OCI-LY1 (cell line): ENCODE data around the gene MAP3K9.

ENCODE experiments used
- H2AFZ ChIP-seq: fragments of 200-600 bp; sonication (generic), shearing (Covaris generic); 2 replicates; pipeline ENCODE4 v1.6.0; 2014; ENCODE audit warnings: antibody characterized with exemption, mild to moderate bottlenecking, low read length
- H3F3A ChIP-seq: fragments of 200-600 bp; sonication (generic), shearing (Covaris generic); 2 replicates; pipeline ENCODE4 v1.6.0; 2014; ENCODE audit warnings: mild to moderate bottlenecking, antibody characterized with exemption, low read length, moderate library complexity; ENCODE audit not compliant: insufficient read depth
- H3K27ac ChIP-seq: fragments of 200-600 bp; sonication (generic); 2 replicates; pipeline ENCODE4 v1.5.1; 2014; ENCODE audit warnings: low read length, mixed run types, mild to moderate bottlenecking, low read depth; ENCODE audit not compliant: poor library complexity, severe bottlenecking
- H3K27me3 ChIP-seq: fragments of 200-600 bp; sonication (generic); 2 replicates; pipeline ENCODE4 v1.6.0; 2014; ENCODE audit warnings: antibody characterized with exemption, mild to moderate bottlenecking, low read length, moderate library complexity; ENCODE audit not compliant: insufficient read depth
- H3K36me3 ChIP-seq: fragments of 200-600 bp; sonication (generic); 2 replicates; pipeline ENCODE4 v1.6.1; 2014; ENCODE audit warnings: mild to moderate bottlenecking, antibody characterized with exemption, low read length, moderate library complexity, mixed read lengths; ENCODE audit not compliant: insufficient read depth
- H3K4me1 ChIP-seq: fragments of 200-600 bp; sonication (generic); 2 replicates; pipeline ENCODE4 v1.5.1; 2014; ENCODE audit warnings: mild to moderate bottlenecking, low read length, moderate library complexity; ENCODE audit not compliant: insufficient read depth, severe bottlenecking
- H3K4me2 ChIP-seq: fragments of 200-600 bp; sonication (generic), shearing (Covaris generic); 2 replicates; pipeline ENCODE4 v1.6.1; 2014; ENCODE audit warnings: low read length
- H3K4me3 ChIP-seq: fragments of 200-600 bp; sonication (generic); 2 replicates; pipeline ENCODE4 v1.5.1; 2014; ENCODE audit warnings: low read length, low read depth, mild to moderate bottlenecking, mixed read lengths; ENCODE audit not compliant: poor library complexity, severe bottlenecking
- H3K79me2 ChIP-seq: fragments of 200-600 bp; shearing (Covaris generic); 2 replicates; pipeline ENCODE4 v1.6.1; 2016; ENCODE audit warnings: mixed run types, low read length, mixed read lengths; ENCODE audit not compliant: insufficient read depth
- H3K9ac ChIP-seq: fragments of 200-600 bp; sonication (generic), shearing (Covaris generic); 2 replicates; pipeline ENCODE4 v1.6.1; 2014; ENCODE audit warnings: mild to moderate bottlenecking, low read length, mixed read lengths
- H3K9me2 ChIP-seq: fragments of 200-600 bp; sonication (generic), shearing (Covaris generic); 2 replicates; pipeline ENCODE4 v1.6.1; 2014; ENCODE audit warnings: low read depth, mild to moderate bottlenecking, low read length, mixed read lengths
- H3K9me3 ChIP-seq: fragments of 200-600 bp; shearing (Covaris generic); 2 replicates; pipeline ENCODE4 v1.6.1; 2014; ENCODE audit warnings: low read length, mixed read lengths
- H4K20me1 ChIP-seq: fragments of 200-600 bp; sonication (generic), shearing (Covaris generic); 2 replicates; pipeline ENCODE4 v1.6.0; 2016; ENCODE audit warnings: mild to moderate bottlenecking, low read length; ENCODE audit not compliant: insufficient read depth
- CTCF ChIP-seq: fragments of 200-600 bp; sonication (generic), shearing (Covaris generic); IDR thresholded peaks from 2 replicates; pipeline ENCODE4 v1.5.1; 2017; ENCODE audit warnings: mild to moderate bottlenecking, antibody characterized with exemption, low read length, moderate library complexity, mixed read lengths
- EZH2 ChIP-seq: fragments of 200-600 bp; sonication (generic), shearing (Covaris generic); IDR thresholded peaks from 2 replicates; pipeline ENCODE4 v1.8.0; 2017; ENCODE audit warnings: borderline replicate concordance, mixed run types, mild to moderate bottlenecking, antibody characterized with exemption, low read length, moderate library complexity, mixed read lengths

MAP3K9 gene

GRCh38 chr14:70723276-70723675, 86.0 kb downstream of the MAP3K9 start:
- Histone ChIP-seq H3F3A (no peaks in the 10 kb centered on the region), H3K79me2 (no peaks in the 10 kb centered on the region), H3K9ac (no peak overlapping the region), H2AFZ (no peak overlapping the region), H3K9me3 (no peaks in the 10 kb centered on the region), H3K9me2 (no peaks in the 10 kb centered on the region), H3K4me3 (no peak overlapping the region), H3K4me2 (no peak overlapping the region), H3K36me3 (no peaks in the 10 kb centered on the region), H3K27me3 (no peaks in the 10 kb centered on the region), H3K27ac (no peak overlapping the region), H3K4me1 (no peaks in the 10 kb centered on the region), H4K20me1 (no peaks in the 10 kb centered on the region)
- TF ChIP-seq CTCF = no peak
- TF ChIP-seq EZH2 = no peak

GRCh38 chr14:70722418-70722817, 86.9 kb downstream of the MAP3K9 start:
- no peak overlapping the region for H3K4me2 ChIP-seq
- TF ChIP-seq CTCF (no peak), EZH2 (no peak)
- no peaks in the 10 kb centered on the region for H4K20me1 ChIP-seq
- H3K9me2 ChIP-seq = no peaks in the 10 kb centered on the region
- no peak overlapping the region for H3K9ac ChIP-seq
- H3K9me3 ChIP-seq = no peaks in the 10 kb centered on the region
- H3K27me3 ChIP-seq = no peaks in the 10 kb centered on the region
- no peak overlapping the region for H3K4me3 ChIP-seq
- no peak overlapping the region for H3K27ac ChIP-seq
- H3K36me3 ChIP-seq = no peaks in the 10 kb centered on the region
- H3F3A ChIP-seq = no peaks in the 10 kb centered on the region
- H3K79me2 ChIP-seq = no peaks in the 10 kb centered on the region
- no peaks in the 10 kb centered on the region for H3K4me1 ChIP-seq
- H2AFZ ChIP-seq = no peak overlapping the region

GRCh38 chr14:70721542-70721941, 87.8 kb downstream of the MAP3K9 start:
- Histone ChIP-seq H3K9ac (no peak overlapping the region), H3K4me1 (no peaks in the 10 kb centered on the region), H3K9me3 (no peaks in the 10 kb centered on the region), H3K27me3 (no peaks in the 10 kb centered on the region), H3K4me2 (no peak overlapping the region), H3K79me2 (no peaks in the 10 kb centered on the region), H3K27ac (no peak overlapping the region), H3K9me2 (no peaks in the 10 kb centered on the region), H3F3A (no peaks in the 10 kb centered on the region), H4K20me1 (no peaks in the 10 kb centered on the region), H2AFZ (no peak overlapping the region), H3K36me3 (no peaks in the 10 kb centered on the region), H3K4me3 (no peak overlapping the region)
- TF ChIP-seq CTCF (no peak), EZH2 (no peak)
